HG03439 (cell line): ENCODE data around the gene GJD4.

ENCODE experiments used
- ATAC-seq: cut with Tn5 transposase; IDR thresholded peaks from one replicate; pipeline ENCODE4 v1.9.1; 2021; ENCODE audit warnings: mild to moderate bottlenecking, moderate library complexity; ENCODE audit not compliant: unreplicated experiment

GJD4 gene

GRCh38 chr10:35578618-35578956 lies 26.6 kb upstream of the GJD4 start:
- ATAC-seq, result no peak

DNA sequence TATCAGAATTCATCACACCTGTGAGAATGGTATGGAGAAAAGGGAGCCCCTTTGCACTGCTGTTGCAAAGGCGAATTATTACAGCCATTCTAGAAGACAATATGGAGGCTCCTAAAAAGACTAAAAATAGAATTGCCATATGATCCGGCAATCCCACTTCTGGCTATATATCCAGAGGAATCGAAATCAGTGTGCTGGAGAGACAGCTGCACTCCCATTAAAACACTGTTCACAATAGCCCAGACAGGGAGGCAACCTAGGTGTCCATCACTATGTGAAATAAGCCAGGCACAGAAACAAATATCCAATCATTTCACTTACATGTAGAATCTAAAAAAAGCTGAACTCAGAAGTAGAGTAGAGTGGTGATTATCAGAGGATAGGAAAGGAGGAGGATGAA lies 26.0 kb upstream of the GJD4 start:
- ATAC-seq, result no peak

- no peak for ATAC-seq
These were observed 25.3 kb upstream of the GJD4 start for GRCh38 chr10:35579726-35580422.

- no peak for ATAC-seq
These were observed 24.7 kb upstream of the GJD4 start for GRCh38 chr10:35580423-35580770.

DNA sequence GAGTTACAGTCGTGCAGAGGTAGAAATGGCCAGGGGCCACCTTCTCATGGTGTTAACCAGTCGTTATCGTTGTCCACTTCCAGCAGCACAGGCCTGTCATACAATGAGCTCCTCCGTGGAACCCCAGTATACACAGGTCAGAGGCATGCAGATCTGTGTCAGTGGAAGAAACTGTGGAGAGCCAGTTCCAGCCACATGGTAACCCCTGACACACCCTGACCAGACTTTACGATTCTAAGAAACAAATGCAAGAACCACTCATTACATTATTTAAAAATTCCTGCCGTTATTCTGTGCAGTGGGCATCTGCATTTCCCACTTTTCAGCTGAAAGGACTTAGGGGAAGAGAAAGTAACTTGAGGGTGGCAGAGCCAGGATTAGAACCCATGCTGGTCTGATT lies 23.5 kb upstream of the GJD4 start:
- no peak for ATAC-seq

DNA sequence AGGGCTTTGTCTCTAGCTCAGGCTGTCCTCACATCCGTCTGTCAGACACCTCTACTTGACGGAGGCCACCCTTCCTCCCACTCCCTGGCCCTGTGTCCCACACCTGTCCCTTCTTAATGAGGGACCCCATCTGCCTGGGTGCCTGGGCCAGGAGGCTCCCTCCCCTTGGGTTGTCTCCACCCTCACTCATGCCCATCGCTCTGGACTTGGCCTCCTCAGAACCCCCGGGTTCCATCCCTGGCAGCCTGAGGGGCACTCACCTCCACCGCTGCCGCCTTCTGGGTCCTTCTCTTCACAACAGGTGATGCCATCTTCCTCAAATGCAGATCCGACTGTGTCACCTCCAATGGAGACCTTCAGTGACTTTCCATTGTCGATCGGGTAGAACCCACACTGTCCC lies 20.2 kb upstream of the GJD4 start:
- no peak for ATAC-seq

GRCh38 chr10:35585356-35585755 lies 19.8 kb upstream of the GJD4 start:
- ATAC-seq, result no peak

DNA sequence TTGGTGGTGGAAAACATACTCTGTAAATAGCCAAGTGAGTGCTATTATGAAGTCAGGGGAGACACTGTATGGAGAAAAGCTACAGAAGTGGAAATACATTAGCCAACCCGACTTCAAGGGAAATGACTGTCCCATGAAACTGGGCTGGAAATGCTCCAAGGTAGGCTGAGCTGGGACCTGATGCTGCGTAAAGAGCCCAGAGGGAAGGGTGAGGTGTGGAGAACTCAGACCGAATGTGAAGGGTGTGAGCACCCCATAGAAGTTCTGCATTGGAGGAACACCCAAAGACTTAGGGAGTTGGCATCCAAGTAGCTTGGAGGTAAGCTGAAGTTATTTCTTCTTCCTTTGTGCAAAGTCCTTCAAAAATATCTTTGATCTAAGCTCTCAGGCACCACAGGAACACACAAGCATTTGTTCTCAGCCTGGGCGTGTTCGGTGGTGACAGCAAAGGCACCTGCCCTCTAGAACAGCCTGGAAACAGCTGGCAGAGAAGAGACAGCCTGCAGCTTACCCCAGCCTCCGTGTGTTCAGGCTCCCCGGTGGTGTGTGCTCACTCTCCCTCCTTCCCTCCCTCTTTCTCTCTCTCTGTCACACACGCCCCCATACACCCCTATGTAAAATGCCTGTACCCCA lies 19.1 kb upstream of the GJD4 start:
- no peak for ATAC-seq

DNA sequence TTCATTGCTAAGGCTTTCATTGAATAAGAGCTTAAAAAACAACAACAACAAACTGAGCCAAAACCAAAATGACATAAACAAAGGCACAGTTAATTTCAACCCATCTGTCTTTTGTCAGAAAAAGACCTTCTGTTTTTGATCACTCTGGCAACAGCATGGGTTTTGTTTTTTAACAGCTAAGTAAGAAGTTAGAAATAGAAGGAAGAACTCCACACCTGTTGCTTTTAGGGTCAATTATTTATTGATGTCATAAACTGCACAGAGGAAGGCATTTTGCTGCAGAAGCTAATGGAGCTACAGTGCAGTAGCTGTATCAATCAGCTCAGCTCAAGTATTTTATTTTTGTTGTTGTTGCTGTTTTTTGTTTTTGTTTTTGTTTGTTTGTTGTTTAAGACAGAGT lies 16.3 kb upstream of the GJD4 start:
- ATAC-seq, result no peak

GRCh38 chr10:35592441-35592840 lies 12.7 kb upstream of the GJD4 start:
- ATAC-seq, result no peak

- no peak for ATAC-seq
These were observed 10.7 kb upstream of the GJD4 start for GRCh38 chr10:35594115-35595079.

- ATAC-seq, result no peak
These were observed 10.0 kb upstream of the GJD4 start for GRCh38 chr10:35595106-35595505.

DNA sequence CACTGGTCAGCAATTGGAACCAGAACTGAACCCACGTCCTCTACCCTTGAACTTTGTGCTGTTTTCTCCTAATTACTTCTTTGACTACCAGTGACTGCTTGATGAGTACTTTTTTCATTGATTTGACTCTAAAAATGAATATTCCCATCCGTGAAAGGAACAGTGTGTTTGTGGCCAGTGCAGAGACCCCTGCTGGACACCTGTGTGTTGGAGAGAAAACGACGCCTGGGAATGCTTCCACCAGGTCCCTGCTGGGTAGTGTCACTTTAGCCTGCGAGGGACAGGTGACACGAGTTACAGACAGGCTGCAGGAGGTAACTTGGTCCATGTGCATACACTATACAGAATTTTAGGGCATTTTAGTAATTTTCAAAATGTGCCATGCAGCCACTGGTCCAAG lies 6.8 kb upstream of the GJD4 start:
- ATAC-seq, result no peak

DNA sequence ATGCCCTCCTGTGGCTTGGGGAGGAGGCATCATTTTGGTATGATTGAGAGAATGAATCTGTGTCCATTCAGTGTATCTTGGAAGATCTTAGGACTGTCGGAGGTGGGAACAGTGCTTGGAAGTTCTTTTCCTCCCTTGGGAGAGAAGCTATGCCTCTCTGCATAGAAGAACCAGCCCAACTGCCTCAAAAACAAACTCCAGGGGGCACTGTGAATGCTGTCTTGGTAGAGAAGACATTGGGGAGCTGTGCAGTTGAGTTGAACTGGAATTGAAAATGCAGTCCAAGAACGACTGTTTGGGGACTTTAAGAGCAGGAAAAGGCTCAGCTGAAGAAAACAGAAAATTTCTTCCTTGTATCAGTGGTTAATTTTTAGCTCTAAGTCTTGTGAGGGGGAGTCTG lies 4.9 kb upstream of the GJD4 start:
- ATAC-seq, result no peak

- ATAC-seq, result no peak
These were observed 1.3 kb downstream of the GJD4 start for GRCh38 chr10:35606430-35606829.

- no peak for ATAC-seq
These were observed 2.6 kb downstream of the GJD4 start for GRCh38 chr10:35607475-35608327.

DNA sequence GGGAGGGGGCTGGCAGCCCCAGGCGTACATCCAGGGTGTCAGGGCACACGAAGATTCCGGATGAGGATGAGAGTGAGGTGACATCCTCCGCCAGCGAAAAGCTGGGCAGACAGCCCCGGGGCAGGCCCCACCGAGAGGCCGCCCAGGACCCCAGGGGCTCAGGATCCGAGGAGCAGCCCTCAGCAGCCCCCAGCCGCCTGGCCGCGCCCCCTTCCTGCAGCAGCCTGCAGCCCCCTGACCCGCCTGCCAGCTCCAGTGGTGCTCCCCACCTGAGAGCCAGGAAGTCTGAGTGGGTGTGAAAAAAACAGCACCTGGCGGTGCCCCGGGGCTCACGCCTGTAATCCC lies 3.2 kb downstream of the GJD4 start:
- ATAC-seq, result no peak

GRCh38 chr10:35611750-35612149 lies 6.6 kb downstream of the GJD4 start:
- ATAC-seq, result no peak

- no peak for ATAC-seq
These were observed 7.4 kb downstream of the GJD4 start for GRCh38 chr10:35612385-35613106.

GRCh38 chr10:35613107-35613440 lies 7.9 kb downstream of the GJD4 start:
- no peak for ATAC-seq
